ENCODE measurements around the gene FBXO34.

FBXO34 gene

DNA sequence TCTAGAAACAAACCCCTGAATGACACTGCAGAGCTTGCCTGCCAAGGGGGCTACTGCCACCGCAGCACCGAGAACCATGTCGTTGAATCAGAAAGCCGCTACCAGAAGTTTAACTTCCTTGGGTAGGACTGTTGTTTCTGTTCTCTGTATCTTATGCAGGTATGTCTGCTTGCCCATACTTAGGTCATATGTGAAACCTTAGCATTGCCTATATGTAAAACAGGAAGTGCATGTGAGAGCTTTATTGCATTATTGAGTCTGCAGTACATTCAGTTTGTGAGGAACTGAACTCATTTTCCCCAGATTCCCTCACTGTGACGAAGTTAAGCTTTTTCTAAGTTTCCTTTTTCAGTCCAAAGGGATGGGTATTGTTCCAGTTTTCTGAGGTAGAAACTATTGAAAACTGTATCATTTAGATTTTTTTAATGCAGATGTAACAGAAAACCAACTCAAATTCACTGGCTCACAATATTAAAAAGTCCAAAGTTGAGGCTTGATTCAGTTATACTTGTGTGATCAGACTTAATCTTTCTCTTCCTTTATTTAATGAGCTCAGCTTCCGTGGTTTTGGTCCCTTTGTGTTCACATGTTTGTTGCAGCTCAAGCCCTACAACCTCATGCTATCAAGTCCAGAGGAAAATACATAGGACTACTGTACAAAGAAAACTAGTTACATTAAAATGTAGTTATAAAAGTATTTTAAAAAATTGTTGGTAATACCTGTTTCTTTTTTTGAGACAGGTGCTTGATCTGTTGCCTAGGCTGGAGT is 6.9 kb downstream of the FBXO34 start:
- peak; percentile 84 for DNase-seq (ENCODE audit: low read depth)
- TF ChIP-seq, protein P1, sequence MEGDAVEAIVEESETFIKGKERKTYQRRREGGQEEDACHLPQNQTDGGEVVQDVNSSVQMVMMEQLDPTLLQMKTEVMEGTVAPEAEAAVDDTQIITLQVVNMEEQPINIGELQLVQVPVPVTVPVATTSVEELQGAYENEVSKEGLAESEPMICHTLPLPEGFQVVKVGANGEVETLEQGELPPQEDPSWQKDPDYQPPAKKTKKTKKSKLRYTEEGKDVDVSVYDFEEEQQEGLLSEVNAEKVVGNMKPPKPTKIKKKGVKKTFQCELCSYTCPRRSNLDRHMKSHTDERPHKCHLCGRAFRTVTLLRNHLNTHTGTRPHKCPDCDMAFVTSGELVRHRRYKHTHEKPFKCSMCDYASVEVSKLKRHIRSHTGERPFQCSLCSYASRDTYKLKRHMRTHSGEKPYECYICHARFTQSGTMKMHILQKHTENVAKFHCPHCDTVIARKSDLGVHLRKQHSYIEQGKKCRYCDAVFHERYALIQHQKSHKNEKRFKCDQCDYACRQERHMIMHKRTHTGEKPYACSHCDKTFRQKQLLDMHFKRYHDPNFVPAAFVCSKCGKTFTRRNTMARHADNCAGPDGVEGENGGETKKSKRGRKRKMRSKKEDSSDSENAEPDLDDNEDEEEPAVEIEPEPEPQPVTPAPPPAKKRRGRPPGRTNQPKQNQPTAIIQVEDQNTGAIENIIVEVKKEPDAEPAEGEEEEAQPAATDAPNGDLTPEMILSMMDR (IDR thresholded peaks at IDR 0.05; ENCODE audit: insufficient read depth, low read depth, low read length, missing control alignments): no peak
- H3K4me3 ChIP-seq (ENCODE audit: low read depth, low read length): no peak overlapping the region; the same call in 1 of the 2 replicates

DNA sequence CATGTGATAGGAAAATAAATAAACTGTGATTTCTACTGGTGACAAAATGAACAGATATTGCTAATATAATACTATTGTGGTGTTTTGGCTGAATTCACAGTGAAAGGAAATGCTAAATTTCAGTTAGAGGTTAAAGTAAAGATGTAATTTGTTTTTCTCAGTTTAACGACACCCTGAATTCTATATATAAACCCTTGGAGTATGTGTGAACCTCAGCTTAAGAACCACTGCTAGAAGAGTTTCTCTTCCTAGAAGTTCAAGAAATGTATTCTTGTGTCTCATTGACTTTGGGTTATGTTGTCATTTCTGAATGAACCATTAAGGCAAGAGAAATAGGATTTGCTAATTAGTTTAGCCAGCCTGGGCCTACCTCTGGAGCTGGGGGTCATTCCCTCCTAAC is 8.2 kb downstream of the FBXO34 start:
- TF ChIP-seq, protein P1 (IDR thresholded peaks at IDR 0.05; ENCODE audit: insufficient read depth, low read depth, low read length, missing control alignments): no peak
- no peak overlapping the region for H3K4me3 ChIP-seq (ENCODE audit: low read depth, low read length)
- peak; percentile 43 for DNase-seq (ENCODE audit: low read depth)

DNA sequence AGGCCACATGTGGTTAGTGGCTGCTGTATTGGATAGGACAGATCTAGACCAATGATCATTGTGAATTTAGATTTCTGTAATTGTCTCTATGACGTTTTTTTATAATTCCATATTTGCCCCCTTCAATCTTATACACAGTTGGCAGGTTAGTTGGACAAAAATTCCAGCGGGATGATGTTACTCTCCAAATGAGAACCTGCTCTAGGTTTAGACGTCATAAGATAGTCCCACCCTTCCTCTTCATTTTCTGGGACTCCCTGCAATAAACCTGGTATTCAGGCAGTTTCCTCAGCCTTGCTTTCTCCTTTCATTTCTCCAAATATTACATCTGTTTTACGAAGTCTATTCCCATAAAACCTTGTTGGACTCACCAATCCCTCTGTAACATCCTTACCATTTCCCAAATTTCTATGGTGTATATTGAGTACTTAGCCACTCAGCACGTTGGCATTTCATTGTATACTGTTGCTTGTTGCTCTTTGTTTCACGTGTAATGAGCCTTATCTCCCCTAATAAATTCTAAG is 10.2 kb downstream of the FBXO34 start:
- TF ChIP-seq, protein P1 (IDR thresholded peaks at IDR 0.05; ENCODE audit: insufficient read depth, low read depth, low read length, missing control alignments): no peak
- no peak overlapping the region for H3K4me3 ChIP-seq (ENCODE audit: low read depth, low read length)
- no peak for DNase-seq (ENCODE audit: low read depth)

DNA sequence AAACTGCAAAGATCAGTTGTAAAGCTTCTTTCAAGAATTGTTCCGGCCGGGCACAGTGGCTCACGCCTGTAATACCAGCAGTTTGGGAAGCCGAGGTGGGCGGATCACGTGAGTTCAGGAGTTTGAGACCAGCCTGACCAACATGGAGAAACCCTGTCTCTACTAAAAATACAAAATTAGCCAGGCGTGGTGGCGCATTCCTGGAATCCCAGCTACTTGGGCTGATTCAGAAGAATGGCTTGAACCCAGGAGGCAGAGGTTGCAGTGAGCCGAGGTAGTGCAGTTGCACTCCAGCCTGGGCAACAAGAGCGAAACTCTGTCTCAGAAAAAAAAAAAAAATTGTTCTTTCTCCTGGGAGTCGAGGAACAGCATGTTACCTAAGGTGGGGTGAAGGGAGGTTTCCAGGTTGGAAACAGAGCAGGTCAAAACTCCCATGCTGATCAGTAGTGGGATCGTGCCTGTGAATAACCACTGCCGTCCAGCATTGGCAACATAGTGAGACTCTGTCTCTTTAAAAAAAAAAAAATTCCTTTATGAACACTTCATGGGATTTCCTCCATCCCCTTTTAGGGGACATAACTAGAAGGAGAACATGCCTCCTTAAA is 13.9 kb downstream of the FBXO34 start:
- H3K4me3 ChIP-seq (ENCODE audit: low read depth, low read length): no peak overlapping the region
- no peak for DNase-seq (ENCODE audit: low read depth)
- TF ChIP-seq, protein P1 (IDR thresholded peaks at IDR 0.05; ENCODE audit: insufficient read depth, low read depth, low read length, missing control alignments): no peak

DNA sequence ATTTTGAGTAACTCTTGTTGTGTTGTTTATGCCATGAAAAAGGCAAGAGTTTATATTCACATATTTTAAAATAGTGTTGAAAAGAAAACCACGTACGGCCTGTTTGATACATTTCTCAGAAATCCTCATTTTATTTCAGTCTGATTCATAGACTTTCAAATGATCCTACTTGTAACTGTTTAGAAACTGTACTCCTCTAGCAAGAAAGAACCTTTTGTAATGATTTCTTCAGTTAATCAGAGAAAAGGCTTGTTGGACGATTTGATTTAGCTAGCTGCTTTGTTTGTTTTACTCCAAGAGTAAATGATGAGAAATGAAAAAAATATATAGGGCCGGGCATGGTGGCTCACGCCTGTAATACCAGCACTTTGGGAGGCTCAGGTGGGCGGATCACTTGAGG is 17.2 kb downstream of the FBXO34 start:
- H3K4me3 ChIP-seq (ENCODE audit: low read depth, low read length): no peak overlapping the region
- TF ChIP-seq, protein P1 (IDR thresholded peaks at IDR 0.05; ENCODE audit: insufficient read depth, low read depth, low read length, missing control alignments): no peak
- no peak for DNase-seq (ENCODE audit: low read depth)

DNA sequence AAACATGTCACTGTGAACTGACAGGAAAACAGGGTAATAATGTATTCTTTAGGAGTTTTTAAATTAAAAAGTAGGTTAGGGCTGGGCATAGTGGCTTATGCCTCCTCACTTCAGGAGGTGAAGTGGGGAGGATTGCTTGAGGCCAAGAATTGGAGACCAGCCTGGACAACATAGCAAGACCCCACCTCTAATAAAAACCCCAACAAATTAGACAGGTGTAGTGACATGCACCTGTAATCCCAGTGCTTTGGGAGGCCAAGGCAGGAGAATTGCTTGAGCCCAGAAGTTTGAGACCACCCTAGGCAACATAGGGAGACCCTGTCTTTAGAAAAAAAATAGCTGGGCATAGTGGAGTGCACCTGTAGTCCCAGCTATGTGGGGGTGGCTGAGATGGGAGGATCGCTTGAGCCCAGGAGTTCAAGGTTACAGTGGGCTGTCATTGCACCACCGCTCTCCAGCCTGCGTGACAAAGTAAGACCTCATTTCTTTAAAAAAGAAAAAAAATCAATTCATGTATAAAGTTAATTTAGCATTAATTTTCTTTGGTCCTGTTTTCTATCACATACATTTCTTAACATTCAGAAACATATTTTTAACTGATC is 20.4 kb downstream of the FBXO34 start:
- no peak overlapping the region for H3K4me3 ChIP-seq (ENCODE audit: low read depth, low read length)
- TF ChIP-seq, protein P1 (IDR thresholded peaks at IDR 0.05; ENCODE audit: insufficient read depth, low read depth, low read length, missing control alignments): no peak
- no peak for DNase-seq (ENCODE audit: low read depth)

Measured in GM12865 (cell line).